Activated CD8-positive, alpha-beta T cell treated with anti-CD3 and anti-CD28 coated beads for 36 hours (primary cell): ENCODE data around the gene CCNB1. TPM values are rescaled to one million over a fixed set of nuclear protein-coding genes. Genes with fewer than 3 reads are reported as not detected.
"Not testable (repeated sequence)": the region's sequence is repeated elsewhere in the genome, so short reads cannot be mapped to it uniquely, and the experiment has no call there.

Experiments used
- ATAC-seq: fragments of 200-7000 bp; cut with Tn5 transposase; one replicate; pipeline ENCODE4 v1.10.0; 2021; ENCODE audit warnings: mild to moderate bottlenecking, moderate library complexity
- CTCF ChIA-PET: fragments of 350-600 bp; sonication (Branson Sonifier 250); formaldehyde crosslinking; loops from one replicate; lab custom pipeline; 2021; ENCODE audit warnings: antibody characterized with exemption; lab: Charles Lee
- POLR2A ChIA-PET: fragments of 350-600 bp; sonication (Branson Sonifier 250); formaldehyde crosslinking; loops from one replicate; lab custom pipeline; 2021; ENCODE audit warnings: antibody characterized with exemption; lab: Charles Lee
- DNase-seq: peaks from one replicate; pipeline ENCODE4 v3.0.0-alpha.2; 2020
- H3K27ac Mint-ChIP-seq: one replicate; pipeline ENCODE4 v1.8.0; 2021; ENCODE audit warnings: mild to moderate bottlenecking, mixed read lengths
- H3K27me3 Mint-ChIP-seq: one replicate; pipeline ENCODE4 v1.8.0; 2021; ENCODE audit warnings: mixed read lengths
- H3K36me3 Mint-ChIP-seq: one replicate; pipeline ENCODE4 v1.8.0; 2021; ENCODE audit warnings: low read depth, mixed read lengths
- H3K4me1 Mint-ChIP-seq: one replicate; pipeline ENCODE4 v1.8.0; 2021; ENCODE audit warnings: low read depth, mixed read lengths
- H3K4me3 Mint-ChIP-seq: one replicate; pipeline ENCODE4 v1.8.0; 2021; ENCODE audit warnings: mild to moderate bottlenecking, moderate library complexity, mixed read lengths
- H3K9me3 Mint-ChIP-seq: one replicate; pipeline ENCODE4 v1.8.0; 2021; ENCODE audit warnings: mixed read lengths
- CTCF ChIP-seq: fragments of 200-600 bp; IDR thresholded peaks from one replicate; pipeline ENCODE4 v1.8.0; 2022; ENCODE audit warnings: antibody characterized with exemption, mild to moderate bottlenecking
- intact Hi-C: fragments of 100-400 bp; cut with micrococcal nuclease; formaldehyde crosslinking; loops from one replicate; pipeline ENCODE4 v1.10.0; 2022
- total RNA-seq, 2 experiments: library from RNA; stranded (reverse); gene quantifications; one replicate each; pipeline ENCODE4 v1.2.3, GENCODE V29; 2021

The CCNB1 gene
- total RNA-seq, 2 experiments from 2014 or later, result 167 to 175 TPM

- Mint-ChIP-seq H3K27me3 (no peaks in the 10 kb centered on the region), H3K36me3 (no peaks in the 10 kb centered on the region), H3K9me3 (no peaks in the 10 kb centered on the region), H3K4me3 (no peak overlapping the region), H3K27ac (no peak overlapping the region), H3K4me1 (peaks cover under 1% of the 10 kb centered on the region)
- ChIA-PET POLR2A (interaction anchor here (0.6 kb wide), 1 partner anchor 1851 kb away, joined by 3 read pairs; no protein-coding TSS in a partner anchor), CTCF (no interaction called here)
- DNase-seq, result no peak
- ATAC-seq, result no peak
- no peak for TF ChIP-seq CTCF
- intact Hi-C loops, result no loop called here
These were observed 6.3 kb upstream of the CCNB1 start for GRCh38 chr5:69160651-69161050.

DNA sequence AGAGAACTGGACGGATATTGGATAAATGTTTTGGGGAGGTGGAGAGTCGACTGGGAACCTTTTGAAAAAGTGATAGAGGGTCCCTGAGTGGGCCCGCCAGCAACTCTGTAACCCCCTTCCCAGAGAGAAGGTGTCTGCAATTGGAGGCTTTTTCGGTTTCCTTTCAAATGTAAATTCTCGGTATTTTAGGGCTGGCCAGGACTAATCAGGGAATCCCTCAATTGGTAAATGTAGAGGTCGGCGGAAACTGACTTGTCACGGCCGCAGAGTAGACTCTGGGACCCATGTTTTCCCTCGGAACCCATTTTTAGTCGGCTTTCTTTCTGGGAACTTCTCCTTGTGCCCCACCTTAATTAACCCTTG, 524 bp downstream of the CCNB1 start:
- peak overlapping the region; percentile 89 for H3K4me3 Mint-ChIP-seq

DNA sequence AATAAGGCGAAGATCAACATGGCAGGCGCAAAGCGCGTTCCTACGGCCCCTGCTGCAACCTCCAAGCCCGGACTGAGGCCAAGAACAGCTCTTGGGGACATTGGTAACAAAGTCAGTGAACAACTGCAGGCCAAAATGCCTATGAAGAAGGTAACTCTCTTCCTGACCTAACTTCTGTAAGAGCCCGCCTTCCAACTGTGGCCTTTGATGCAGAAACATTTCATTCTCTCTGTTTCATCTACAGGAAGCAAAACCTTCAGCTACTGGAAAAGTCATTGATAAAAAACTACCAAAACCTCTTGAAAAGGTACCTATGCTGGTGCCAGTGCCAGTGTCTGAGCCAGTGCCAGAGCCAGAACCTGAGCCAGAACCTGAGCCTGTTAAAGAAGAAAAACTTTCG, 979 bp downstream of the CCNB1 start:
- H3K9me3 Mint-ChIP-seq, result no peaks in the 10 kb centered on the region
- intact Hi-C loops, result no loop called here
- CTCF ChIA-PET, result no interaction called here

More for the DNA sequence above, 524 bp downstream of the CCNB1 start:
- no peak for DNase-seq
- no peaks in the 10 kb centered on the region for H3K9me3 Mint-ChIP-seq
- intact Hi-C loops, result no loop called here
- TF ChIP-seq CTCF, result no peak
- peak overlapping the region; percentile 87 for H3K27ac Mint-ChIP-seq
- CTCF ChIA-PET, result interaction anchor here (1.3 to 1.5 kb wide), 3 partner anchors 8 to 74 kb away, joined by 4 to 7 read pairs (median 5); partner anchors contain the start of gene SLC30A5
- POLR2A ChIA-PET, result interaction anchor here (0.8 to 2.0 kb wide), 5 partner anchors 8 to 52 kb away, joined by 3 to 17 read pairs (median 7); partner anchors contain the start of gene CENPH
- peaks cover 22% of the 10 kb centered on the region for H3K4me1 Mint-ChIP-seq
- ATAC-seq, result no peak
- H3K36me3 Mint-ChIP-seq, result peaks cover 44% of the 10 kb centered on the region
- no peaks in the 10 kb centered on the region for H3K27me3 Mint-ChIP-seq

GRCh38 chr5:69170495-69170894, 3.5 kb downstream of the CCNB1 start:
- Mint-ChIP-seq H3K27me3 (no peaks in the 10 kb centered on the region), H3K27ac (no peak overlapping the region), H3K4me3 (no peak overlapping the region), H3K4me1 (peaks cover 22% of the 10 kb centered on the region), H3K9me3 (no peaks in the 10 kb centered on the region), H3K36me3 (peaks cover 70% of the 10 kb centered on the region)
- ChIA-PET CTCF (no interaction called here), POLR2A (no interaction called here)
- intact Hi-C loops, result no loop called here
- TF ChIP-seq CTCF, result no peak
- ATAC-seq (no peak), DNase-seq (no peak)

More for the DNA sequence above, 979 bp downstream of the CCNB1 start:
- POLR2A ChIA-PET, result interaction anchor here (0.8 to 2.0 kb wide), 6 partner anchors 8 to 67 kb away, joined by 3 to 17 read pairs (median 6); partner anchors contain the start of genes CDK7 and CENPH
- ATAC-seq (no peak), DNase-seq (no peak)
- Mint-ChIP-seq H3K27me3 (no peaks in the 10 kb centered on the region), H3K27ac (peak overlapping the region; percentile 87), H3K4me1 (peaks cover 22% of the 10 kb centered on the region), H3K4me3 (peak overlapping the region; percentile 89), H3K36me3 (peaks cover 47% of the 10 kb centered on the region)
- no peak for TF ChIP-seq CTCF

GRCh38 chr5:69170969-69171368, 4.0 kb downstream of the CCNB1 start:
- intact Hi-C loops, result no loop called here
- ATAC-seq, result no peak
- POLR2A ChIA-PET, result no interaction called here
- CTCF ChIA-PET, result no interaction called here
- TF ChIP-seq CTCF, result no peak
- no peak overlapping the region for H3K27ac Mint-ChIP-seq
- peaks cover 73% of the 10 kb centered on the region for H3K36me3 Mint-ChIP-seq
- DNase-seq, result no peak
- no peaks in the 10 kb centered on the region for H3K9me3 Mint-ChIP-seq
- peaks cover 19% of the 10 kb centered on the region for H3K4me1 Mint-ChIP-seq
- no peak overlapping the region for H3K4me3 Mint-ChIP-seq
- no peaks in the 10 kb centered on the region for H3K27me3 Mint-ChIP-seq

- H3K9me3 Mint-ChIP-seq, H3K4me3 Mint-ChIP-seq, DNase-seq, H3K4me1 Mint-ChIP-seq, CTCF ChIA-PET, H3K27ac Mint-ChIP-seq, H3K27me3 Mint-ChIP-seq, intact Hi-C loops, POLR2A ChIA-PET: not testable (repeated sequence)
- H3K36me3 Mint-ChIP-seq, result peaks cover 12% of the 10 kb centered on the region
- ATAC-seq, result peak; percentile 13
These were observed 14.8 kb downstream of the CCNB1 start for GRCh38 chr5:69181659-69182293.
